Fibroblast of pulmonary artery (primary cell): ENCODE measurements around the gene KSR1.
"Not testable (repeated sequence)": the region's sequence is repeated elsewhere in the genome, so short reads cannot be mapped to it uniquely, and the experiment has no call there.

ENCODE experiments used
- DNase-seq: peaks from one replicate; pipeline ENCODE4 v3.0.0-alpha.2; 2010; ENCODE audit warnings: low read depth
- H3K4me3 ChIP-seq: replicated peaks from 2 replicates; pipeline ENCODE4 v1.5.1; 2011; ENCODE audit warnings: low read depth, mild to moderate bottlenecking, control low read depth, low read length, moderate library complexity
- TF ChIP-seq, protein P1 (sequence below): IDR thresholded peaks from 2 replicates; pipeline ENCODE4 v1.5.1; 2011; ENCODE audit warnings: mild to moderate bottlenecking, control low read depth, low read length, inconsistent platforms; ENCODE audit errors: missing control alignments

KSR1 gene

DNA sequence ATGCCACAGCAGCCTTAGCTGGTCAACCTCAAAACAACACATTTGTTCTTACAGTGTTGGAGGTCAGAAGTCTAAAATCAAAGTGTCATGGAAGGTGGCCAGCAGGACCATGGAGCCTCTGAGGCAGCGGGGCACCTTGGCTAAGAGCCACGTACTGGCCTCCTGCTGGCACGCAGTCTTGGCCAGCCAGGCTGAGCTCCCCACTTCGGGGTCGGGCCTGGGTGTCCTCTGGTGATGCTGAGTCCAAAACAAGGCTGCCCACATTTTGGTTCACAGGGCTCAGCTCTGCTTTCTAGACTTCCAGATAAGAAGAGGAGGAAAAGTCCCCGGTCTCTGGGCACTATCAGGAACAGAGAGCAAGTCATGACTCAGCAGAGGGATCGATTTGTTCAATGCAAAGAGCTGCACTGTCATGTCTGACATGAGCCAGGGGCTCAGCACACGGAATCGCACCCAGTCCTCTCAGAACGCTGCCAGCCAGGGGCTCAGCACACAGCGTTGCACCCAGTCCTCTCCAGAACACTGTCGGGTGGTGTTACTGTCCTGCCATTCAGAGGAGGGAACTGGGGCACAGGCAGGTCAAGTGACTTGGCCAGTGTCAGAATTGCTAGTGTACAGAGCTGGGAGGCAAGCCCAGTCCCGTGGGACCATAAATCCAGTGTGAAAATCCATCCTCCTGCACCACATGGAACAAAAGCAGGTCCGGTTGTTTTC, 177.2 kb downstream of the KSR1 start:
- TF ChIP-seq, protein P1, sequence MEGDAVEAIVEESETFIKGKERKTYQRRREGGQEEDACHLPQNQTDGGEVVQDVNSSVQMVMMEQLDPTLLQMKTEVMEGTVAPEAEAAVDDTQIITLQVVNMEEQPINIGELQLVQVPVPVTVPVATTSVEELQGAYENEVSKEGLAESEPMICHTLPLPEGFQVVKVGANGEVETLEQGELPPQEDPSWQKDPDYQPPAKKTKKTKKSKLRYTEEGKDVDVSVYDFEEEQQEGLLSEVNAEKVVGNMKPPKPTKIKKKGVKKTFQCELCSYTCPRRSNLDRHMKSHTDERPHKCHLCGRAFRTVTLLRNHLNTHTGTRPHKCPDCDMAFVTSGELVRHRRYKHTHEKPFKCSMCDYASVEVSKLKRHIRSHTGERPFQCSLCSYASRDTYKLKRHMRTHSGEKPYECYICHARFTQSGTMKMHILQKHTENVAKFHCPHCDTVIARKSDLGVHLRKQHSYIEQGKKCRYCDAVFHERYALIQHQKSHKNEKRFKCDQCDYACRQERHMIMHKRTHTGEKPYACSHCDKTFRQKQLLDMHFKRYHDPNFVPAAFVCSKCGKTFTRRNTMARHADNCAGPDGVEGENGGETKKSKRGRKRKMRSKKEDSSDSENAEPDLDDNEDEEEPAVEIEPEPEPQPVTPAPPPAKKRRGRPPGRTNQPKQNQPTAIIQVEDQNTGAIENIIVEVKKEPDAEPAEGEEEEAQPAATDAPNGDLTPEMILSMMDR = no peak
- no peak for DNase-seq
- H3K4me3 ChIP-seq = no peak overlapping the region

DNA sequence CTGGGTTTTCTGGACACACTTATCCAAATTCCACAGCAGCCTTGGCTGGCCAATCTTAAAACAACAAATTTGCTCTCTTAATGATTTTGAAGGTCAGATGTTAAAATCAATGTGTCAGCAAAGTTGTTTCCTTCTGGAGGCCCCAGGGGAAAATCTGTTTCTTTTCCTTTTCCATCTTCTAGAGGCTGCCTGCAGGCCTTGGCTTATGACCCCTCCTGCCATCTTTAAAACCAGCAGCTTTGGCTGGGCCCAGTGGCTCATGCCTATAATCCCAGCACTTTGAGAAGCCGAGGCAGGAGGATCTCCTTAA, 177.7 kb downstream of the KSR1 start:
- H3K4me3 ChIP-seq = no peak overlapping the region
- TF ChIP-seq, protein P1 = no peak
- no peak for DNase-seq

DNA sequence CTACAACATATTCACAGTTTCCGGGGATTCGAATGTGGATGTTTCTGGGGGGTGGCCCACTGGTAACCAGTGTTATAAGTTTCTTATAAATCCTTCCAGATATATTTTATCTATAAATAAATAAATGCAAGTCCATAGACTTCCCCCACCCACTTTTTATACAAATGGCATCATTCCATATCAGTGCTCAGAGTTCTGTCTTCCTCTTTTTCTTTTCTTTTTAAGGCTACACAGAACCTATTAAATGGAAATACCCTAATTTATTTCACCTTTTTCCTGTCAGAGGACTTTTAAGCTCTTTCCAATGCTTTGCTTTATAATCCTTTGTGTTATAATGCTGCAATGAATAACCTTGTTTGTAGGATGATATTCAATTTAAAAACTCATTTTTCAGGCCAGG, 178.5 kb downstream of the KSR1 start:
- no peak for DNase-seq
- TF ChIP-seq, protein P1 = no peak
- no peak overlapping the region for H3K4me3 ChIP-seq

DNA sequence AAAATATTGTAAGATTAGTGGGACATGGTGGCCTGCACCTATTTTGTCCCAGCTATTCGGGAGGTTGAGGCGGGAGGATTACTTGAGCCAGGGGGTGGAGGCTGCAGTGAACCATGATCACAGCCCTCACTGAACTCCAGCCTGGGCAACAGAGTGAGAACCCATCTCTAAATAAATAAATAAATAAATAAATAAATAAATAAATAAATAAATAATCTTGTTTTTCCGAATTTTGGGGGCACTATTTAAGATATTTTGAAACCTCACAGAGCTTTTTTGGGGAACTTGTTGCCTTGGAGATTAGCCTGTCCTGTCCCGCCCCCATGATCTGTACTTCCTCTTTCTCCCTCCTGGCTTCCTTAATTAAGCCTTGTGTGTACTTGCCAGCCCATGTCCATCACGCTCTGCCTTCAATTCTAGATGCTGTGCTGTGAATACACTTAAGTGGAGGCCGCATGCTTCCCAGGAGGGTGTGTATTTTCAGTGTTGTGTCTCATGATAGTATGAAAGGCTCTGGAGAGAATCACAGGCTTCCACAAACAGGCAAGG, 179.1 kb downstream of the KSR1 start:
- H3K4me3 ChIP-seq = no peak overlapping the region
- TF ChIP-seq, protein P1 = no peak
- no peak for DNase-seq

DNA sequence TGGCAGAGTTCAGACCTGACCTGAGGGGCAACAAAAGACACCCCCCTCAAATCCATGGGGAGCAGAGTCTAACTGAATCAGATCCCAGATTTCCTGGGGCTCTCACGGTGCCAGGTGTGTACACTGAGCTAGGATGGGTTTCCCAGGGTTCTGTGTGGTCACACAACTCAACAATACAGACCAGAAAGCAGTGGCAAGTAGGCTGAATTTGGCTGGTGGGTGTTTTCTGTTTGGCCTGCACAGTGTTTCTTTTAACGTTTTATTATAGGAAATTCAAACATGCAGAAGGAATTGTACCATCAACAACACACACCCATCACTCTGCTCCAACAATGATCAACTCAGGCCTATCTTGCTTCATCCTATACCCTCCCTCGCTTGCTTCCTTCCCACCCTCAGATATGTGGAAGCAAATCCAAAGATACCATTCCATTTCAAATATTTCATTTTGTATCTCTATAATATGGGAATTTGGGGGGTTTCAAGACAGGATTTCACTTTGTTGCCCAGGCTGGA, 179.8 kb downstream of the KSR1 start:
- DNase-seq, H3K4me3 ChIP-seq: not testable (repeated sequence)

DNA sequence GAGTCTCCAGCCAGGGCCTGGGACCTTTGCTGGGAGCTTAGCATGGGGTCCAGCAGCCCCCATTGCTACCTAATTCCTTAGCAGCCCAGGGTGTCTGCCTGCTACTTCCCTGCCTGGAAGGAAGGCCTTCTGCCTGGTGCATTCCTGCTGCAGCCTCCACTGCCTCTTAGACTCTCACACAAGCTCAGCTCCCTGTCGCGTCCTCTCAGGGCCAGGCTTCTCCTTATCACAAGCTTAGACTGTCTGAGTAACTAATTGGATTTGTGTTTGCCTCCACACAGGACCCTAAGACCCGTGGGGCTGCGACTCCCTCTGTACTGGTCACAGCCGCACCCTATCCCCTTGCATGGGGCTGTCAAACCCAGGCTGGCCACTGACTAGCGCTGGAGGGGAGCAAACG, 181.6 kb downstream of the KSR1 start:
- not testable (repeated sequence) for H3K4me3 ChIP-seq, DNase-seq

DNA sequence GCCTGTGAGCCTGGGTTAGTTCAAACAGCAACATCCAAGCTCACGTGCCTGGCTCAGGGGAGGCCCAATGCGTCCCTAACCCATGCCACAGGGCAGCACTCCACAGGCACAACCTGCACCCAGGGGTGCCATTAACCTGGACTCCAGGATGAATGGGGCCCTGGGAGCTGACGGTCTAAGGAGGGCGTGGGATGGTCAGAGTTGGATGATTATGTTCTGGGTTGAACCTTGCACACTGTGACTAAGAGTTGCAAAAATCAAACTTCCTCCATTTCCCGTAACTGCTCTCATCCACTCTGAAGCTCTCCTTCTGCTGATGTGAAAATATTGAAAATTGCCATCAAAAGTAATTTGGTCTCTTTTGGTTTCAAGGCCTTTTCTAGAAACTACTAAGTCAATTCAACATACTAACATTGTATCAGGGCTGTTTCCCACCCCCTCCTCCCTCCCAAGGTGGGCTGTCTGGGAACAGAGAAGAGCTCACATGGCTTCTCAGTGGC, 182.2 kb downstream of the KSR1 start:
- DNase-seq = not testable (repeated sequence)

DNA sequence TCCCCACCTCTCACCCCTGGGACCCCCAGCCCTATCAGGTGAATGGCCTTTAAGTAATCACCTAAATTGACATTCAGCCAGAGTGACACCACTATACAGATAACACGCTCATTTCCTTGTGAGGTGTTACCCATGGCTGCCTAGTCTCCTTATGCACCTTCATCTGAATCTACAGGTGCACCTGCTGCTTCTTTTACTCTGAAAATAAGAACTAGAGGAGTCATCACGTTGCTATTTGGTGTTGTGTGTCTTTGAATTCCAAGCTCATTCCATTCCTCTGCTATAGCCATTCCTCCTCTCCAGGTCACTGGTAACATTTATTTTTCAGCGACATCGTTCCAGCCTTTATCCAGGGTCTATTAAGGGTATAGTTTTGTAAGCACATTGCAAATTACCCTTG, 184.5 kb downstream of the KSR1 start:
- TF ChIP-seq, protein P1 = no peak
- H3K4me3 ChIP-seq = no peak overlapping the region
- DNase-seq = no peak

More for the DNA sequence above, 182.2 kb downstream of the KSR1 start:
- H3K4me3 ChIP-seq = not testable (repeated sequence)
